GM10266 (cell line): ENCODE measurements around the gene ZC3H18.

Source experiments
- DNase-seq: peaks from one replicate; pipeline ENCODE4 v3.0.0; 2012; ENCODE audit errors: extremely low spot score
- TF ChIP-seq, protein P1 (sequence below): IDR thresholded peaks from 2 replicates; pipeline ENCODE4 v1.5.1; 2012; ENCODE audit warnings: mild to moderate bottlenecking, low read depth; ENCODE audit not compliant: control insufficient read depth, insufficient read depth; ENCODE audit errors: missing control alignments

The ZC3H18 gene

DNA sequence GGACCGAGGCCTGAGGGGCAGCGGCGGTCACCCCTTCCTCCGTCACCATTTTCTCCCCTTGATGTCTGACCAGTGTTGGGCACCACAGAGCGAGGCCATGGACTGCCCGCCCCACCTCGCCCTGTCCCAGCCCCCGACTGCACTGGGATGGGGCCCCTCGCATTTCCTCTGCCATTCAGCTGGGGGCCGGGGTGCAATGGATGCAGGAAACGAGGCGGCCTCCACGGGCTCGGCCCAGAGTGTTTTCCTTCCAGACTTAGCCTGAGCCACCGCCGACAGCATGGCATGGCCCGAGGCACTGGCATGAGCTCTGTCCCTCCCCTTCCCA is 44.6 kb upstream of the ZC3H18 start:
- TF ChIP-seq, protein P1, sequence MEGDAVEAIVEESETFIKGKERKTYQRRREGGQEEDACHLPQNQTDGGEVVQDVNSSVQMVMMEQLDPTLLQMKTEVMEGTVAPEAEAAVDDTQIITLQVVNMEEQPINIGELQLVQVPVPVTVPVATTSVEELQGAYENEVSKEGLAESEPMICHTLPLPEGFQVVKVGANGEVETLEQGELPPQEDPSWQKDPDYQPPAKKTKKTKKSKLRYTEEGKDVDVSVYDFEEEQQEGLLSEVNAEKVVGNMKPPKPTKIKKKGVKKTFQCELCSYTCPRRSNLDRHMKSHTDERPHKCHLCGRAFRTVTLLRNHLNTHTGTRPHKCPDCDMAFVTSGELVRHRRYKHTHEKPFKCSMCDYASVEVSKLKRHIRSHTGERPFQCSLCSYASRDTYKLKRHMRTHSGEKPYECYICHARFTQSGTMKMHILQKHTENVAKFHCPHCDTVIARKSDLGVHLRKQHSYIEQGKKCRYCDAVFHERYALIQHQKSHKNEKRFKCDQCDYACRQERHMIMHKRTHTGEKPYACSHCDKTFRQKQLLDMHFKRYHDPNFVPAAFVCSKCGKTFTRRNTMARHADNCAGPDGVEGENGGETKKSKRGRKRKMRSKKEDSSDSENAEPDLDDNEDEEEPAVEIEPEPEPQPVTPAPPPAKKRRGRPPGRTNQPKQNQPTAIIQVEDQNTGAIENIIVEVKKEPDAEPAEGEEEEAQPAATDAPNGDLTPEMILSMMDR, result no peak
- DNase-seq, result no peak

DNA sequence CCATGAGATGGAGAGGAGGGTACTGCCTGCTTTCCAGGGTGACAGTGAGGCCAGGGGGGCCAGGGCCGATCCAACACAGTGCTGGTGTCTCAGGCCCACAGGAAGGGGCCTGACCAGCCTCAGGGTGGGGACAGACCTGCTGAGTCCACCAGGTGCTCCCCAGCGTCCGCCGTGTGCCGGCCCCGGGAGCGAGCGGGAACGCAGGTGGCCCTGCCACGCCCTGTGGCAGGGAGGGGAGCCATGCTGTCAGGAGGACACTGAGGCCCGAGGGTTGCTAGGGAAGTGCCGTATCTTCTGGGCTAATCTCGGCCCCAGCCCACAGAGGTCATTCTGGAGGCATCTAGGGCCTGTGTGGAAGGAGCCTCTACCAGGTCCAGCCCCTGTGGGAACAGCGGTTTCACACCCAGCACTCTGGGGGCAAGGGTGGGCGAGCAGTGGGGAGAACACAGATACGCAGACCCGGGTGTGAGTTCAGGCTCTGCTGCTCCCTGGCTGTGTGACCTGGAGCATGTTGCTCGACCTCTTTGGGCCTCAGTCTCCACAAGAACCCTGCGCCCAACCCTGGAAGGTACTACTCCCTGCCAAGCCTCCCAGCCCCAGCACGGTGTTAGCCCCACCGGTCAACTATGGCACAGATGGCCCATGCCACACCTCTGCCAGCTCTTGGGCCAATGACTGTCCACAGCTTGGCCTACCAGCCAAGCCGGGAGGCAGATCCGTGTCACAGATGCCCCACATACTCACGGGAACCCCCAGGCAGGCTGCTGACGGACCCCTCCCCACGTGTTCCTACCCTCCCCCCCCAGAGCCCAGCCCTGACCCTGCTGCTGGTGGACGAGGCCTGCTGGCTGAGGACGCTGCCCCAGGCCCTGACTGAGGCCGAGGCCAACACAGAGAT is 43.9 kb upstream of the ZC3H18 start:
- TF ChIP-seq, protein P1, result no peak
- DNase-seq, result no peak

DNA sequence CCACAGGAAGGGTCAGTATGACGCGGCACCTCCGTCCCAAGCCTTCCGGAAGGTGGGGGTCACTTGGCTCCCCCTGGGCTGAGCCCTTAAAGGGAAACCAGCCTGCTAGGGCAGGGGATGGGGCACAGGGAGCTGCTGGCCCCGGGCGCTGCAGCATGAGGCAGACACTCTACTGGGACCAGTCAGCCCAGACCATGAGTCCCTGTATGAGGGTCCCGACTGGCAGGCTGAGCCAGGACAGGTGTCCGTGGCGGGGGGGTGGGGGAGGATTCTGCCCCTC is 43.4 kb upstream of the ZC3H18 start:
- no peak for DNase-seq
- TF ChIP-seq, protein P1, result no peak

DNA sequence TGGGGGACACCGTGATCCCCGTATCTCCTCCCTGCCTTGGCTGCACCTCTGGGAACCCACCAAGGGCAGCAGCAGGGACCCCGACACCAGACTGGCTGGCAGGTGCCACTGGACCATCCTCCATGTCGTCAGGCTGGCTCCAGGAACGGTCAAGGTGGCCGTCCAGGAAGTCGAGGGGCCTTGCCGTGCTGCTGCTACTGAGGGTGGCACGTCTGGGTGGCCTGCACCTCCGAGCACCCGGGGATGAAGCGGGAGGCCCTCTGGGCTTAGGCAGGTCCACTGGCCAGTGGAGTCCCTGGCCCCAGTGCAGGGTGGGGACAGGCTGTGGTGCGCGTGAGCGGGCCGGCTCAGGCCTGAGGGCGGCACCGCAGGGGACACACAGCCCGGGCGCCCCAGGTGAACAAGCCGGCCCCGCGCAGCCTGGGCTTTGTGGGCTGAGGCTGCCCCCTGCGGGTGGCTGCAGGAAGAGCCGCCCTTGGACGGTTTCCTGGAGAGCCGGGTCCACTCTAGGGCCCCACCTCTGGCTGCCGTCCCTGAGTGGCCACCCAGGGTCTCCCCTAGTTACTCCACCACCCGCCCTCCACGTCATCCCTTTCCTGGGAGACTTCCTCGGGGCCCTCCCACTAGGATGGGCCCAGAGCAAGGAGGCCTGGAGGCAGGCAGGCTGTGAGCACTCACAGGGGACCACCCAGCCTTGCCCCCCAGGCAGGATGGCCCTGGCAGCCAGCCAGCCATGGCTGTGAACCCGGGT is 42.8 kb upstream of the ZC3H18 start:
- TF ChIP-seq, protein P1, result peak; percentile 92
- DNase-seq, result peak; percentile 93

DNA sequence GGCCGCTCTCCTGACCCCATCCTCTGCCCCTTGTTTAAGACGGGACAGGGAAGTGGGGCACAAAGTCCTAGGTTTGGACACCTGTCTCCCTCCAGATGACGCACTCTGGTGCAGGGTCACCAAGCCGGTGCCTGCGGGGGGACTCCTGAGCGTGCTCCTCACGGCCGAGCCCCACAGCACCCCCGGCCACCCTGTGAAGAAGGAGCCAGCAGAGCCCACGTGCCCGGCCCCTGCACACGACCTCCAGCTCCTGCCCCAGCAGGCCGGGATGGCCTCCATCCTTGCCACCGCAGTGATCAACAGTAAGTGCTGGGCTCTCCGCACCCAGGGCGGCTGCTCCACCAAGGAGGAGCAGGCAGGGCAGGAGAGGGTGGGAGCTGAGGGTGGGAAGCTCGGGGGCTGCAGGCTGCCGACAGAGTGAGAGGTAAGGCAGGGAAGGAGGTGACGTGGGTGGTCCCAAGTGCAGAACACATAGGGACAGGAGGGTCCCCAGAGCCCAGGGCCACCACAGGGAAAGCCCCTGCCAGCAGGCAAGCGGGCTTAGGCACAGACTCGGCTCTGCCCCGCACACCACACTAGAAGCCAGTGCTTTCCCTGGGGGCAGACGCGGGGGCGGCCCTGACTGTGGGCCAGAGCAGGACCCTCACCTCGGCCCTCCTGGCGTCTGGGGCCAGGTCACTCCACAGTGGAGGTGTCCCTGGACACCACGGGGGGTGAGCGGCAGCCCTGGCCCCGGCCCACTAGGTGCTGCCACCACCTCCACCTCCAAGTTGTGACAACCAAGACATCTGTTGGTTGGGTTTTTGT is 42.1 kb upstream of the ZC3H18 start:
- TF ChIP-seq, protein P1, result no peak
- DNase-seq, result no peak

DNA sequence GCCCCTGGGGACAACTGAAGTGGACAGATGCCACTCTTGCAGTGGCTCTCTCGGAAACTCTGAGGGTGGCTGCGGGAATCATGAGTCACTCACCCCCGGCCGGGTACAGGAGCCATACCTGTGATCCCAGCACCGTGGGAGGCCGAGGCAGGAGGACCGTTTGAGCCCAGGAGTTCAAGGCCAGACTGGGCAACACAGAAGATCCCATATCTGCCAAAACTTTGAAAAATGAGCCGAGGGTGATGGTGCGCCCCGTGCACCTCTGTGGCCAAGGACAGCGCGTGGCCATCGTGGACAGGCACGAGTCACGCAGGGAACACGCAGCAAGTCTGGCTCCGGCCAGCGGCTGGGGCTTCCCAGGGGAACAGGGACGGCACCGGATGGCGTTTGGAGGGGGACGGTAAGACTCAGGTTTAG is 41.3 kb upstream of the ZC3H18 start:
- TF ChIP-seq, protein P1, result no peak
- no peak for DNase-seq

DNA sequence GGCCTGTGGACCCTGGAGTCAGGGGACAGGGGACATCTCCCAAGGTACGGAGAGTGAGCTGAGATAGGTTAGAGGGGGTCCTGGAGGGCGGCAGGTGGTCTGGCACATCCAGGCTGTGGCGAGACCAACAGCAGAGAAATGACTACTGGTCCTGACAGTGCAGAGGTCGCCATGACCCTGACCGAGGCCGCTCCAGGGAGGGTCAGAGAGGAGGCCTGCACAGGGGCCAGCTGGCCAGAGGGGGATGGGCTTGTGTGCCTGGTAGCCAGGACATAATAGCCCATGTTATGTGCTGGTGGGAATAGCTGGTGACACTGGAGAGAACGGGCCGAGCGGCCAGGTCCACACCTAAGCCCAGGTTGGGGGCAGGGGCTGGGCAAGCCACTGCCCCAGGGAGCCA is 40.6 kb upstream of the ZC3H18 start:
- no peak for DNase-seq
- TF ChIP-seq, protein P1, result no peak
